Hepatocyte (in vitro differentiated cells): ENCODE measurements around the gene TTPAL.

ENCODE experiments used
- EZH2 ChIP-seq: fragments of 200-600 bp; sonication (generic); IDR thresholded peaks from 2 replicates; pipeline ENCODE4 v1.6.1; 2016; ENCODE audit warnings: antibody characterized with exemption, mild to moderate bottlenecking, borderline replicate concordance
- EZH2phosphoT487 ChIP-seq: fragments of 200-600 bp; sonication (generic); IDR thresholded peaks from one replicate; pipeline ENCODE4 v1.6.1; 2018; ENCODE audit warnings: antibody characterized with exemption, mild to moderate bottlenecking, low read depth, moderate library complexity; ENCODE audit not compliant: unreplicated experiment, severe bottlenecking
- TF ChIP-seq, protein P1 (sequence below): fragments of 200-600 bp; sonication (generic); IDR thresholded peaks from 2 replicates; pipeline ENCODE4 v1.5.1; 2016; ENCODE audit warnings: antibody characterized with exemption, mild to moderate bottlenecking; ENCODE audit not compliant: poor library complexity

DNA sequence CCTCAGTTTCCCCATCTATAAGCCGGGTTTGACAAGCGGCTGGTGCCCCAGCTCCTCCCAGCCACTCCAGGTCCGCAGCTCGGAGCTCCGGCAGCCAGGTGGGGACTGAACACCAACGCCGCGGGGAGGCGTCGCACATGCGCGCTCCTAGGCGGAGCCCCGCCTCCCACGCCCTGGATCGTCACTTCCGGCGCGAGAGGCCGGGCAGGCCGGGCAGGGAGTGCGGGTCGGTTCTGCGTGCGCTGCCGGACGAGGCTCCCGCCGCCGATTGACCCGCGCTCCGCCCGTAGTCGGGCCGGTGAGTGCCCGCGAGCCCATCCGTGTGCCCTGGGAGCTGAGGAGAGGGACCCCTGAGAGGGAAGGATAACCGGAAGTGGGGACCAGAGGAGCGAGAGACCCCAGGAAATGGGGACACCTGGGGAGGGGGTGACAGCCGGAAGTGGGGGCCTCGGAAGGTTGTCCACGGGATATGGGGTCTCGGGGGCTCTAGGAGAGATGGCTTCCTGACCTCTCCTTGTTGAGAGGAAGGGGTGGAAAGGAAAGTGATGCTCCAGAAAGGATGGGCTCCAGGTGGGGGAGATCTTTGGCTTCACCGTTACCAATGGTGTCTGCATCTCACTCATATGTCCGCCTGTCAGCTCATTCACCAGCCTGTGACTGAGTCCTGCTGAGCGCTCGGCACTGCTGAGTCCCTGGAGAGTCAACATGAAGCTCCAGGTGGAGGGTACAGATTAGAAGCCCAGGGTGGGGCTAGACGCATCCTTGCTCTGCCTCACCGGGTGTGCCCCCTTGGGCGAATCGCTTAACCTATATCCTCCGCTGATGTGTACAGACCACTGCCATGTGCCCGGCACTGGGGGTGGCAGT, at the start of gene TTPAL:
- TF ChIP-seq, protein P1, sequence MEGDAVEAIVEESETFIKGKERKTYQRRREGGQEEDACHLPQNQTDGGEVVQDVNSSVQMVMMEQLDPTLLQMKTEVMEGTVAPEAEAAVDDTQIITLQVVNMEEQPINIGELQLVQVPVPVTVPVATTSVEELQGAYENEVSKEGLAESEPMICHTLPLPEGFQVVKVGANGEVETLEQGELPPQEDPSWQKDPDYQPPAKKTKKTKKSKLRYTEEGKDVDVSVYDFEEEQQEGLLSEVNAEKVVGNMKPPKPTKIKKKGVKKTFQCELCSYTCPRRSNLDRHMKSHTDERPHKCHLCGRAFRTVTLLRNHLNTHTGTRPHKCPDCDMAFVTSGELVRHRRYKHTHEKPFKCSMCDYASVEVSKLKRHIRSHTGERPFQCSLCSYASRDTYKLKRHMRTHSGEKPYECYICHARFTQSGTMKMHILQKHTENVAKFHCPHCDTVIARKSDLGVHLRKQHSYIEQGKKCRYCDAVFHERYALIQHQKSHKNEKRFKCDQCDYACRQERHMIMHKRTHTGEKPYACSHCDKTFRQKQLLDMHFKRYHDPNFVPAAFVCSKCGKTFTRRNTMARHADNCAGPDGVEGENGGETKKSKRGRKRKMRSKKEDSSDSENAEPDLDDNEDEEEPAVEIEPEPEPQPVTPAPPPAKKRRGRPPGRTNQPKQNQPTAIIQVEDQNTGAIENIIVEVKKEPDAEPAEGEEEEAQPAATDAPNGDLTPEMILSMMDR: peak; percentile 41
- TF ChIP-seq EZH2phosphoT487: no peak
- TF ChIP-seq EZH2: no peak
